Measurements from ENCODE around the gene TAP2.
"Not testable (repeated sequence)": the region's sequence is repeated elsewhere in the genome, so short reads cannot be mapped to it uniquely, and the experiment has no call there.

TAP2 gene

GRCh38 chr6:32836873-32837272 is 1.7 kb downstream of the TAP2 start:
- DNase-seq (ENCODE audit: low read depth in 2 of 2, low spot score in 1 of 2) = no peak

- DNase-seq (ENCODE audit: low read depth in 2 of 2, low spot score in 1 of 2) = no peak
Observed at GRCh38 chr6:32835167-32835893, 3.2 kb downstream of the TAP2 start.

DNA sequence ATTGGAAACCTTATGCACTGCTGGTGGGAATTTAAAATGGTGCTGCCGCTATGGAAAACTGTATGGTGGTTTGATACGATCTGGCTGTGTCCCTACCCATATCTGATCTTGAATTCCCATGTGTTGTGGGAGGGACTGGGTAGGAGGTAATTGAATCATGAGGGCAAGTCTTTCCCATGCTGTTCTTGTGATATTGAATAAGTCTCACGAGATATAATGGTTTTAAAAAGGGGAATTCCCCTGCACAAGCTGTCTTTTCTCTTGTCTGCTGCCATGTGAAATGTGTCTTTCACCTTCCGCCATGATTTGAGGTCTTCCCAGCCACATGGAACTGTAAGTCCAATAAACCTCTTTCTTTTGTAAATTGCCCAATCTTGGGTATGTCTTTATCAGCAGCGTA is 4.9 kb downstream of the TAP2 start:
- DNase-seq (ENCODE audit: low read depth in 2 of 2, low spot score in 1 of 2) = no peak

DNA sequence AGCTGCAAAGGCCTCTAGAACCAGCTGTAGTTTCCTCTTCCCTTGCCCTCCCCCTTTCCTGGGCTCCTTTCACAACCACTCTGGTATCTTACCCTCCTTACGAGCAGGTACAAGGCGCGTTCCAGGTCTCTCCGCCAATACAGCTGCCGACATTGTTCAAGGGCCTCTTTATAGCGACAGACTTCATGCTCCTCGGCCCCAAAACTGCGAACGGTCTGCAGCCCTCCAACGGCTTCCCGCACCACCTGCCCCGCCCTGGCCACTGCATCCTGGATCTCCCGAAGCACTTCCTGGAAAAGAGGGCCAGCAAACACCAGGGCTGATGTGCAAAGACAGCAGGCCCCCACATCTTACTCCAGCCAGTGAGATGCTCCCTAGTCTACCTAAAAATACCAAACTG is 6.0 kb downstream of the TAP2 start:
- no peak for DNase-seq (ENCODE audit: low read depth in 2 of 2, low spot score in 1 of 2)

GRCh38 chr6:32830936-32831335 is 7.6 kb downstream of the TAP2 start:
- no peak for DNase-seq (ENCODE audit: low read depth in 2 of 2, low spot score in 1 of 2)

GRCh38 chr6:32830017-32830416 is 8.5 kb downstream of the TAP2 start:
- DNase-seq (ENCODE audit: low read depth in 2 of 2, low spot score in 1 of 2) = no peak

DNA sequence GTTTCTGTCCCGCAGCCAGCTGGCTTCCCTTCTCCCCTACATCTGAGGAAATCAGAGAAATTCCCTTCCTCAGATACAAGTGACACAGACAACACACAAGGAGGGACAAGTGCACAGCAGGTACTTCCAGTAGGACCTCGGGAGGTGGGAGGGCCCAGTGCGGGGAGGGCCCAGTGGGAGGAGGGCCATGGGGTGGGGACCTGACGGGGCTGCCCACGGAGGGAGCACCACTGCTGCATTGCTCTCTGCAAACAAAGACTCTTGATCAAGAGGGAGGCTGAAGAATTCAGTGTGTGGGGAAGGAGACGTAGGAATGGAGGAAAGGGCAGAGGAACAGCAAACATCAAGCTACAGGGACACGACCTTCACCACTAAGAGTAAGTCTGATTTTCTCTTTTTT is 9.0 kb downstream of the TAP2 start:
- DNase-seq (ENCODE audit: low read depth in 2 of 2, low spot score in 1 of 2) = no peak

DNA sequence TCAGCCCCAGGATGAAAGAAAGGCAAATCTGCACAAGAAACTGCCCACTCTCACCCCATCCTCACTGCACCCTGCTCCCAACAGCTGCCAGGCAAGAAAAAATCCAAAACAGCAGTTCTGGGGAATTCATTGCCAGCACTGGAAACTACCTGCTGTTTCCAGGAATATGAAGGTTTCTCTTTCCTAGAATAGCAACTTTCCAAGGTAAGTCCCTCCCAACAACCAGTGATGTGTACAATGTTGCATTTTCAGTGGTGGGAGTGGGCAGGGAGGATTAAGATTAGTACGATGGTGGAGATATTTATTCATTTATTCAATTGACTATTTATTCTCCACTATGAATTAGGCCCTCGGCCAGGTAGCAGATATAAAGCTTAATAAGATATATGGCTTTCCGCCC is 11.5 kb downstream of the TAP2 start:
- DNase-seq (ENCODE audit: low read depth in 2 of 2, low spot score in 1 of 2) = no peak

GRCh38 chr6:32825966-32826365 is 12.6 kb downstream of the TAP2 start:
- DNase-seq (ENCODE audit: low read depth in 2 of 2, low spot score in 1 of 2) = no peak

DNA sequence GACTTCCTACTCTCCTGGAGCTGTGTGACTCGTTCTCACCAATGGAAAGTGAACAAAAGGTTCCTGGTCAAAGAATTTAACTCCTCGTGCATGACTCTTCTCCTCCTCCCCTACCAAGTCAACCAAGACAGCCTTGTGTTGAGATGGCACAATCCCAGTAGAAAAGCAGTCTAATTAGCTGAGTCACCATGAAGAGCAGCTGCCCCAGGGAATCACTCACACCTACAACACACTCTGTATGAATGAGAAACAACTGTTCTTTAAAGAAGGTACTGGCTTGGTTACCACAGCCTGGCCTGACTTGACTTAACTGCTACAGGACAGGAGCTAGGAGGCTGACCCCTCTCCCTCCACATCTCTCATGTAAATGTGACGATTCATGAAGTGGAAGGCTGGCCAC is 18.8 kb downstream of the TAP2 start:
- DNase-seq (ENCODE audit: low read depth in 2 of 2, low spot score in 1 of 2) = no peak

DNA sequence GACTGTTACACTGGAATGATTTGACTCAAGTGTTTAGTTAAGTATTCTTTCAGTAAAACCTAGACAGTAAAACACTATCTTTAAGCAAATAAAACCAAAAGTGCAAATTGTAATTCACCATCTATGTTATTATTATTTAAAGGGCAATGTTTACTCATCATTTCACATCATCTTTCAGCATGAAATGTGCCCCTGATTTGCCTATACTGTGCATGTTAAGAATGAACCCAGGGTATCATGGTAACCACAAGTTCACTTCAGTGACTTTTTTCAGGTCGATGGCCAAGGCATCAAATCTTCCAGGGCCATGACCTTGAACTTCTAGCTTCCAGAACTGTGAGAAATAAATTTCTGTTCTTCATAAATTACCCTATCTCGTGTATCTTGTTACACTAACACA is 19.7 kb downstream of the TAP2 start:
- no peak for DNase-seq (ENCODE audit: low read depth in 2 of 2, low spot score in 1 of 2)

- DNase-seq (ENCODE audit: low read depth in 2 of 2, low spot score in 1 of 2) = no peak
Observed at GRCh38 chr6:32816746-32817204, 21.8 kb downstream of the TAP2 start, which contains the start of gene HLA-DOB. HLA-DOB (minus strand) TSS chr6:32817002; CDS start chr6:32816951, 51 bp downstream.

DNA sequence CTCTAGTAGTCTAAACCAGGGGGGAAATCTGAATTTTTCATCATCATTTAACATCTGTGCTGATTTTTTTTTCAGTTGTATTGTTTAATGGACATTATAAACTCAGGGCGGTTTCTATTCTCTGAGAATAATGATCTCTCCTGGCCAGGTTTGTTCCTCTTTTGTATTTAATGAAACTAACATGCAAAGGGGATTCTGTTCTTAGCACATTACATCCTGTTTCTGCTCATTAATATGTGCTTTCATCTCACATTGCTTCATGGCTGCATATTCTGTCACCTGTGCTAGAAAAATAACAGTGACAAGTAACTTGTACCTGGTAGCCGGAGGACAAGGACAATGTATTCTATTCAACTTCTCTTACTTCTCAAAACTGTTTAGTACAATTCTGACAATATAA is 22.5 kb downstream of the TAP2 start:
- DNase-seq (ENCODE audit: low read depth in 2 of 2, low spot score in 1 of 2) = no peak

- DNase-seq (ENCODE audit: low read depth in 2 of 2, low spot score in 1 of 2) = no peak
Observed at GRCh38 chr6:32815115-32815514, 23.4 kb downstream of the TAP2 start.

- no peak for DNase-seq (ENCODE audit: low read depth in 2 of 2, low spot score in 1 of 2)
Observed at GRCh38 chr6:32814145-32814544, 24.4 kb downstream of the TAP2 start.

- no peak for DNase-seq (ENCODE audit: low read depth in 2 of 2, low spot score in 1 of 2)
Observed at GRCh38 chr6:32809171-32809570, 29.4 kb downstream of the TAP2 start.

GRCh38 chr6:32807020-32807580 is 31.4 kb downstream of the TAP2 start:
- no peak for DNase-seq (ENCODE audit: low read depth in 2 of 2, low spot score in 1 of 2)

DNA sequence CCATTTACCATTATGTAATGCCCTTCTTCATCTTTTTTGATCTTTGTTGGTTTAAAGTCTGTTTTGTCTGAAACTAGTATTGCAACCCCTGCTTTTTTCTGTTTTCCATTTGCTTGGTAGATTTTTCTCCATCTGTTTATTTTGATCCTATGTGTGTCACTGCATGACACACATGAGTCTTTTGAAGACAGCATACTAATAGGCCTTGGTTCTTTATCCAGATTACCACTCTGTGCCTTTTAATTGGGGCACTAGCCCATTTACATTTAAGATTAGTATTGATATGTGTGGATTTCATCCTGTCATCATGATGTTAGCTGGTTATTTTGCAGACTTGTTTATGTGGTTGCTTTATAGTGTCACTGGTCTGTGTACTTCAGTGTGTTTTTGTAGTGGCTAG is 33.1 kb downstream of the TAP2 start:
- DNase-seq (ENCODE audit: low read depth in 2 of 2, low spot score in 1 of 2) = not testable (repeated sequence)

- no peak for DNase-seq (ENCODE audit: low read depth in 2 of 2, low spot score in 1 of 2)
Observed at GRCh38 chr6:32803416-32803815, 35.1 kb downstream of the TAP2 start.

- DNase-seq (ENCODE audit: low read depth in 2 of 2, low spot score in 1 of 2) = no peak
Observed at GRCh38 chr6:32799740-32800139, 38.8 kb downstream of the TAP2 start.

DNA sequence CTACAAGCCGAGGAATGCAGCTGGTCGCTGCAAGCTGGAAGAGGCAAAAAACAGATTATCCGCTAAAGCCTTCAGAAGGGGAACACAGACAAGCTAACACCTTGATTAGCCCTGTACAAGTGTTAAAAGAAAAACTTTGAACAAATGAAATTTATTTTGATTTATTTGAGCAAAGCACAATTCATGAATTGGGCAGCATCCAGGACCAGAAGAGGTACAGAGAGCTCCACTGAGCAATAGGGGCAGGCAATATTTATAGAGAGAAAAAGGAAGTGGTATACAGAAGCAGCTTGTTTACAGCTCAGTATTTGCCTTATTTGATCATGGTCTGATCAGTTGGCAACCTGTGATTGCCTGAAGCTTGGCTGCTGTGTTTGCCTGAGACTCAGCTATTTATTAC is 39.4 kb downstream of the TAP2 start:
- no peak for DNase-seq (ENCODE audit: low read depth in 2 of 2, low spot score in 1 of 2)

DNA sequence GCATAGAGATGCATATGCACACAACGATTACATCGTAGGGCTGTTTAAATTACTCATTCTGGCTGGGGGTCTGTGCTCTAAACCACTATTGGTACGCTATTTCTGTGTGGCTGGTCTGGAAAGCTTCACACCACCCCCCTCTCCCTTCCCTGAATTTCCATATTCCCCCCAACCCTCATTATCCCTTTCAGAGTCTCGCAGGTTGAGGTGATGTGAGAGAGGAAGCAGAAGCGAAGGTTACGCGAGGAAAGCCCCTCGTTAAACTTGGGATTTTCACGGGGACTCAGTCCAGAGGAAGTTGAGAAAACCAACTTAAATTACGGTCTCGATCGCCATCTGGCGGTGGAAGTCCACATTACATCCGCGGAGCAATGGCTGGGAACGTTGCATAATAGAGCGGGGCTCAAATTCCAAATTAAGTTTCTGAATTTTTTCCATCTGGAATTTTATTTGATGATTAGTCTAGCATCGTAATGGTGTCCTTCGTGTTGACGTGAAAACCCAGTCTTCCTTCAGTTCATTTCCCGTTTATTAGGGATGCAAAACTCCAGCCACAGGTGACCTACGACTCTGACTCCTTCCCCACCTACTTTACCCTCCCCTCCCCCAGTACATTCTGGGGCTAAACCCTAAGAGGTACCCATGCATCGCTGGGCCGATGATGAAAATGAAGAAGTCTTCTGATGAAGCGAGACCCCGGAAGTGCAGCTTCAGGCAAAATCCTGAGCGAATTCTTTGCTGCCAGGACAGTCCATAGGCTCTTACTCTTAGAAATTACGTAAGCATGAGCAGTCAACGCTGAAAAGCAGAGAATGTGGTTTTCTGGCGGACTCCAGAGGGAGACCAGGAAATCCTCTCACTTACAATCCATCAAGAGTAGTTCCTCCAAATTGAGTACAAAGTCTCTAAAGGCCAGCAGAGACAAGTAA is 41.4 kb downstream of the TAP2 start:
- peak; percentile 47 to 73 for DNase-seq (ENCODE audit: low read depth in 2 of 2, low spot score in 1 of 2)

Data from stimulated activated CD8-positive, alpha-beta memory T cell treated with anti-CD3 and anti-CD28 coated beads, Interleukin-4, amount 100 ng/mL, for 4 hours (primary cell).